ENCODE results near the gene DCAF5. TPM values are rescaled to one million over a fixed set of nuclear protein-coding genes. Genes with fewer than 3 reads are reported as not detected.

Gene DCAF5
- total RNA-seq, 2 experiments from 2014 or later = 45.7 to 50.3 TPM

- Mint-ChIP-seq H3K27ac (no peak overlapping the region), H3K4me3 (no peak overlapping the region), H3K9me3 (no peaks in the 10 kb centered on the region), H3K4me1 (no peaks in the 10 kb centered on the region), H3K36me3 (ENCODE audit: low read depth) (peaks cover 25% of the 10 kb centered on the region), H3K27me3 (no peaks in the 10 kb centered on the region)
- ChIA-PET CTCF (no interaction called here), POLR2A (no interaction called here)
- no peak for DNase-seq
These were observed 102.4 kb downstream of the DCAF5 start for GRCh38 chr14:69050240-69051184.

GRCh38 chr14:69049675-69050074, 103.2 kb downstream of the DCAF5 start:
- no peaks in the 10 kb centered on the region for H3K27me3 Mint-ChIP-seq
- CTCF ChIA-PET = interaction anchor here (0.7 kb wide), 1 partner anchor 13 kb away, joined by 3 read pairs; no protein-coding TSS in a partner anchor
- no peaks in the 10 kb centered on the region for H3K4me1 Mint-ChIP-seq
- H3K9me3 Mint-ChIP-seq = no peaks in the 10 kb centered on the region
- DNase-seq = no peak
- H3K4me3 Mint-ChIP-seq = no peak overlapping the region
- no peak overlapping the region for H3K27ac Mint-ChIP-seq
- POLR2A ChIA-PET = no interaction called here
- H3K36me3 Mint-ChIP-seq (ENCODE audit: low read depth) = peaks cover 16% of the 10 kb centered on the region

- ChIA-PET CTCF (no interaction called here), POLR2A (interaction anchor here (0.6 kb wide), 1 partner anchor 11 kb away, joined by 3 read pairs; no protein-coding TSS in a partner anchor)
- no peak overlapping the region for H3K4me3 Mint-ChIP-seq
- H3K36me3 Mint-ChIP-seq (ENCODE audit: low read depth) = peaks cover 8% of the 10 kb centered on the region
- no peak overlapping the region for H3K27ac Mint-ChIP-seq
- no peaks in the 10 kb centered on the region for H3K4me1 Mint-ChIP-seq
- no peak for DNase-seq
- peaks cover 6% of the 10 kb centered on the region for H3K27me3 Mint-ChIP-seq
- H3K9me3 Mint-ChIP-seq = no peaks in the 10 kb centered on the region
These were observed 104.5 kb downstream of the DCAF5 start for GRCh38 chr14:69048456-69048855.

GRCh38 chr14:69047255-69047654, 105.7 kb downstream of the DCAF5 start:
- no peak overlapping the region for H3K27ac Mint-ChIP-seq
- H3K4me3 Mint-ChIP-seq = no peak overlapping the region
- peaks cover 17% of the 10 kb centered on the region for H3K27me3 Mint-ChIP-seq
- POLR2A ChIA-PET = no interaction called here
- CTCF ChIA-PET = no interaction called here
- H3K4me1 Mint-ChIP-seq = no peaks in the 10 kb centered on the region
- no peaks in the 10 kb centered on the region for H3K36me3 Mint-ChIP-seq (ENCODE audit: low read depth)
- no peaks in the 10 kb centered on the region for H3K9me3 Mint-ChIP-seq
- no peak for DNase-seq

- ChIA-PET CTCF (no interaction called here), POLR2A (no interaction called here)
- H3K27me3 Mint-ChIP-seq = peaks cover 25% of the 10 kb centered on the region
These were observed 106.5 kb downstream of the DCAF5 start for GRCh38 chr14:69046476-69046860.

GRCh38 chr14:69045857-69046475, 107.0 kb downstream of the DCAF5 start:
- Mint-ChIP-seq H3K4me3 (no peak overlapping the region), H3K4me1 (no peaks in the 10 kb centered on the region), H3K36me3 (ENCODE audit: low read depth) (no peaks in the 10 kb centered on the region), H3K27me3 (peaks cover 30% of the 10 kb centered on the region), H3K27ac (no peak overlapping the region), H3K9me3 (no peaks in the 10 kb centered on the region)
- no peak for DNase-seq
- ChIA-PET CTCF (no interaction called here), POLR2A (no interaction called here)

More at GRCh38 chr14:69046476-69046860, 106.5 kb downstream of the DCAF5 start:
- no peak for DNase-seq
- Mint-ChIP-seq H3K9me3 (no peaks in the 10 kb centered on the region), H3K4me3 (no peak overlapping the region), H3K27ac (no peak overlapping the region), H3K4me1 (no peaks in the 10 kb centered on the region), H3K36me3 (ENCODE audit: low read depth) (no peaks in the 10 kb centered on the region)

- CTCF ChIA-PET = no interaction called here
- peaks cover 33% of the 10 kb centered on the region for H3K27me3 Mint-ChIP-seq
- POLR2A ChIA-PET = no interaction called here
These were observed 107.9 kb downstream of the DCAF5 start for GRCh38 chr14:69044965-69045555.

GRCh38 chr14:69044296-69044695, 108.6 kb downstream of the DCAF5 start:
- Mint-ChIP-seq H3K4me3 (no peak overlapping the region), H3K27me3 (peaks cover 38% of the 10 kb centered on the region), H3K27ac (no peak overlapping the region), H3K36me3 (ENCODE audit: low read depth) (no peaks in the 10 kb centered on the region), H3K4me1 (no peaks in the 10 kb centered on the region), H3K9me3 (no peaks in the 10 kb centered on the region)
- POLR2A ChIA-PET = no interaction called here
- DNase-seq = no peak
- CTCF ChIA-PET = no interaction called here

More at GRCh38 chr14:69044965-69045555, 107.9 kb downstream of the DCAF5 start:
- Mint-ChIP-seq H3K27ac (no peak overlapping the region), H3K4me1 (no peaks in the 10 kb centered on the region), H3K4me3 (no peak overlapping the region), H3K9me3 (no peaks in the 10 kb centered on the region), H3K36me3 (ENCODE audit: low read depth) (no peaks in the 10 kb centered on the region)
- DNase-seq = no peak

- H3K27me3 Mint-ChIP-seq = peaks cover 43% of the 10 kb centered on the region
- ChIA-PET CTCF (no interaction called here), POLR2A (no interaction called here)
- no peaks in the 10 kb centered on the region for H3K36me3 Mint-ChIP-seq (ENCODE audit: low read depth)
- no peak overlapping the region for H3K4me3 Mint-ChIP-seq
- no peak overlapping the region for H3K27ac Mint-ChIP-seq
- DNase-seq = no peak
- H3K4me1 Mint-ChIP-seq = no peaks in the 10 kb centered on the region
- H3K9me3 Mint-ChIP-seq = no peaks in the 10 kb centered on the region
These were observed 109.2 kb downstream of the DCAF5 start for GRCh38 chr14:69043596-69044260.

- Mint-ChIP-seq H3K36me3 (ENCODE audit: low read depth) (no peaks in the 10 kb centered on the region), H3K27ac (no peak overlapping the region), H3K4me1 (no peaks in the 10 kb centered on the region), H3K27me3 (peaks cover 48% of the 10 kb centered on the region), H3K9me3 (no peaks in the 10 kb centered on the region), H3K4me3 (no peak overlapping the region)
- no peak for DNase-seq
- ChIA-PET CTCF (interaction anchor here (0.6 to 1.1 kb wide), 2 partner anchors 131 to 1879 kb away, joined by 3 to 6 read pairs; no protein-coding TSS in a partner anchor), POLR2A (no interaction called here)
These were observed 110.0 kb downstream of the DCAF5 start for GRCh38 chr14:69042787-69043444.

- ChIA-PET POLR2A (no interaction called here), CTCF (interaction anchor here (0.6 to 1.1 kb wide), 2 partner anchors 131 to 1878 kb away, joined by 3 to 6 read pairs; no protein-coding TSS in a partner anchor)
- Mint-ChIP-seq H3K4me3 (no peak overlapping the region), H3K27me3 (peaks cover 52% of the 10 kb centered on the region), H3K4me1 (no peaks in the 10 kb centered on the region), H3K27ac (no peak overlapping the region), H3K36me3 (ENCODE audit: low read depth) (no peaks in the 10 kb centered on the region), H3K9me3 (no peaks in the 10 kb centered on the region)
- no peak for DNase-seq
These were observed 110.6 kb downstream of the DCAF5 start for GRCh38 chr14:69042299-69042698.

- H3K27ac Mint-ChIP-seq = no peak overlapping the region
- H3K27me3 Mint-ChIP-seq = peaks cover 55% of the 10 kb centered on the region
- no peak for DNase-seq
- H3K36me3 Mint-ChIP-seq (ENCODE audit: low read depth) = no peaks in the 10 kb centered on the region
- H3K9me3 Mint-ChIP-seq = no peaks in the 10 kb centered on the region
- H3K4me1 Mint-ChIP-seq = no peaks in the 10 kb centered on the region
- POLR2A ChIA-PET = no interaction called here
- CTCF ChIA-PET = interaction anchor here (1.1 kb wide), 1 partner anchor 130 kb away, joined by 3 read pairs; no protein-coding TSS in a partner anchor
- no peak overlapping the region for H3K4me3 Mint-ChIP-seq
These were observed 111.1 kb downstream of the DCAF5 start for GRCh38 chr14:69041783-69042182.

Data from activated CD4-positive, alpha-beta memory T cell treated with anti-CD3 and anti-CD28 coated beads, Interleukin-2, amount 10 ng/mL, durations not matched to agents 7 days and 5 days (primary cell).